Sigmoid colon (tissue), 4 donors: ENCODE data around the gene ATP5F1C.

Source experiments
- CTCF ChIP-seq, 4 experiments: fragments of 450-650 bp in 3 of 4; fragments of 200-600 bp in 1 of 4; IDR thresholded peaks; one replicate each; pipeline ENCODE4 v1.5.1; 2016 to 2019; ENCODE audit warnings: antibody characterized with exemption in 4 of 4, mild to moderate bottlenecking in 3 of 4, moderate library complexity in 2 of 4
- EP300 ChIP-seq, 4 donors: sonication (generic); formaldehyde crosslinking; IDR thresholded peaks; one replicate each; pipeline ENCODE4 v1.6.1; 2017; ENCODE audit warnings: antibody characterized with exemption in 4 of 4
- POLR2A ChIP-seq, 2 donors: fragments of 450-650 bp; IDR thresholded peaks; one replicate each; pipeline ENCODE4 v1.6.1; 2016; ENCODE audit warnings: antibody characterized with exemption in 2 of 2, mild to moderate bottlenecking in 2 of 2, moderate library complexity in 2 of 2
- POLR2AphosphoS5 ChIP-seq, 4 donors: sonication (generic); formaldehyde crosslinking; IDR thresholded peaks; one replicate each; pipeline ENCODE4 v1.6.1; 2017; ENCODE audit warnings: antibody characterized with exemption in 4 of 4

- TF ChIP-seq CTCF (IDR thresholded peaks at IDR 0.05) (no peak), POLR2A (IDR thresholded peaks at IDR 0.05) (peak; percentile 40 to 42), POLR2AphosphoS5 (IDR thresholded peaks at IDR 0.05) (peak; percentile 77 to 88 (median 81)), EP300 (IDR thresholded peaks at IDR 0.05) (no peak)
Observed at GRCh38 chr10:7818295-7819120, 30.5 kb downstream of the ATP5F1C start, which contains the start of gene TAF3.
